ENCODE results near the gene SSBP2. TPM values are rescaled to one million over a fixed set of nuclear protein-coding genes. Genes with fewer than 3 reads are reported as not detected.

Gene SSBP2
- total RNA-seq, 1 experiment from 2014 or later = 5.2 TPM

- Histone ChIP-seq H3K9me3 (ENCODE audit: control insufficient read depth in 1 of 2, insufficient read depth in 1 of 2, low read depth in 1 of 2, low read length in 2 of 2) (no peaks in the 10 kb centered on the region), H3K27ac (ENCODE audit: low read depth, low read length) (no peak overlapping the region), H3K9ac (ENCODE audit: low read length) (no peak overlapping the region), H4K20me1 (ENCODE audit: insufficient read depth) (no peaks in the 10 kb centered on the region), H3K4me3 (replicated peaks in 1 of 2; ENCODE audit: low read depth in 1 of 2, low read length in 2 of 2) (no peak overlapping the region), H2AFZ (ENCODE audit: low read depth, low read length, poor library complexity, severe bottlenecking) (no peak overlapping the region), H3K27me3 (ENCODE audit: insufficient read depth, low read length) (no peaks in the 10 kb centered on the region), H3K4me1 (ENCODE audit: control insufficient read depth in 1 of 2, insufficient read depth in 2 of 2, low read length in 2 of 2) (no peaks in the 10 kb centered on the region), H3K79me2 (ENCODE audit: insufficient read depth, low read length) (no peaks in the 10 kb centered on the region), H3K36me3 (ENCODE audit: control insufficient read depth in 1 of 2, insufficient read depth in 2 of 2, low read length in 2 of 2) (no peaks in the 10 kb centered on the region), H3K9me2 (ENCODE audit: insufficient read depth) (no peaks in the 10 kb centered on the region), H3K4me2 (ENCODE audit: low read length) (no peak overlapping the region)
- ChIA-PET CTCF (no interaction called here), POLR2A (no interaction called here), RAD21 (ENCODE audit: low non-redundant PET in 1 of 2, low total read pairs in 2 of 2, uncharacterized antibody in 2 of 2, unreplicated experiment in 2 of 2) (no interaction called here)
- no peak for ATAC-seq
- intact Hi-C loops (cut with micrococcal nuclease) = no loop called here
- BruUV-seq (replicated peaks) = no TSS peak
- DNase-seq (ENCODE audit: low read depth, low spot score) = no peak
- TF ChIP-seq RAD21 (IDR thresholded peaks at IDR 0.05; ENCODE audit: low read depth) = no peak
- TF ChIP-seq FOSL1 (IDR thresholded peaks at IDR 0.05; ENCODE audit: low read depth) = no peak
- TF ChIP-seq ZBTB33 (IDR thresholded peaks at IDR 0.05; ENCODE audit: extremely low read depth, insufficient replicate concordance, low read length) = no peak
- no peak for TF ChIP-seq SP1 (IDR thresholded peaks at IDR 0.05; ENCODE audit: low read depth)
- no peak for TF ChIP-seq ELF1 (IDR thresholded peaks at IDR 0.05; ENCODE audit: borderline replicate concordance, low read depth)
- TF ChIP-seq EGR1 (IDR thresholded peaks at IDR 0.05; ENCODE audit: low read depth) = no peak
- TF ChIP-seq ZNF274 (IDR thresholded peaks at IDR 0.05; ENCODE audit: low read depth, low read length) = no peak
- TF ChIP-seq JUND (IDR thresholded peaks at IDR 0.05) = no peak
- TF ChIP-seq YY1 (IDR thresholded peaks at IDR 0.05; ENCODE audit: extremely low read depth, insufficient replicate concordance, low read depth, low read length) = no peak
- no peak for TF ChIP-seq EZH2phosphoT487 (IDR thresholded peaks at IDR 0.05; ENCODE audit: borderline replicate concordance)
- TF ChIP-seq CEBPB (IDR thresholded peaks at IDR 0.05; ENCODE audit: low read depth) = no peak
- TF ChIP-seq CTCF (IDR thresholded peaks at IDR 0.05 in 2 of 3, conservative IDR thresholded peaks at IDR 0.05 in 1 of 3; ENCODE audit: borderline replicate concordance in 1 of 3, insufficient read depth in 1 of 3, low read depth in 2 of 3, low read length in 2 of 3) = no peak
- TF ChIP-seq ZFX (IDR thresholded peaks at IDR 0.05) = no peak
- TF ChIP-seq REST (IDR thresholded peaks at IDR 0.05; ENCODE audit: low read depth) = no peak
- TF ChIP-seq EZH2 (IDR thresholded peaks at IDR 0.05) = no peak
- TF ChIP-seq POLR2AphosphoS5 (IDR thresholded peaks at IDR 0.05; ENCODE audit: low read depth, low read length) = no peak
- no peak for TF ChIP-seq MAX (IDR thresholded peaks at IDR 0.05)
- TF ChIP-seq POLR2A (IDR thresholded peaks at IDR 0.05; ENCODE audit: borderline replicate concordance, extremely low read depth, insufficient read depth, insufficient read length) = no peak
- TF ChIP-seq ATF3 (IDR thresholded peaks at IDR 0.05) = no peak
- TF ChIP-seq TCF7L2 (IDR thresholded peaks at IDR 0.05; ENCODE audit: borderline replicate concordance, extremely low read depth, insufficient read depth, insufficient read length) = no peak
Observed at GRCh38 chr5:81524015-81524414, 226.9 kb downstream of the SSBP2 start.

All from HCT116 (cell line).